ENCODE results near the gene RPTOR.

RPTOR gene

DNA sequence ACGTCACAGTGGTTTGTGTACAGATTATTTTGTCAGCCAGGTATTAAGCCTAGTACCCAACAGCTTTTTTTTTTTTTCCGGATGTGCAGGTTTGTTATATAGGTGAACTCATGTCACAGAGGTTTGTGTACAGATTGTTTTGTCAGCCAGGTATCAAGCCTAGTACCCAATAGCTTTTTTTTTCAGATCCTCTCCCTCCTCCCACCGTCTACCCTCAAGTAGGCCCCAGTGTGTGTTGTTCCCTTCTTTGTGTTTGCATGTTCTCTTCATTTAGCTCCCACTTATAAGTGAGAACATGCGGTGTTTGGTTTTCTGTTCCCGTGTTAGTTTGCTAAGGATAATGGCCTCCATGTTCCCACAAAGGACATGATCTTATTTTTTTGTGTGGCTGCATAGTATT lies 19.9 kb downstream of the RPTOR start:
- TF ChIP-seq CTCF (IDR thresholded peaks at IDR 0.05; ENCODE audit: extremely low read depth, insufficient read depth, missing control alignments) = no peak
- DNase-seq (ENCODE audit: low spot score) = no peak
- in situ Hi-C loops (cut with MboI; ENCODE audit: low pct_unique_long_range_greater_than_20kb, low sequenced_read_pairs, unreplicated experiment) = loop anchor here (25.0 kb wide), 1 partner anchor 398 kb away; no protein-coding TSS in a partner anchor

- no peak for DNase-seq (ENCODE audit: low spot score)
- in situ Hi-C loops (cut with MboI; ENCODE audit: low pct_unique_long_range_greater_than_20kb, low sequenced_read_pairs, unreplicated experiment) = loop anchor here (25.0 kb wide), 1 partner anchor 397 kb away; no protein-coding TSS in a partner anchor
- TF ChIP-seq CTCF (IDR thresholded peaks at IDR 0.05; ENCODE audit: extremely low read depth, insufficient read depth, missing control alignments) = no peak
Observed at GRCh38 chr17:80565343-80566053, 20.9 kb downstream of the RPTOR start.

GRCh38 chr17:80566054-80566400 lies 21.4 kb downstream of the RPTOR start:
- in situ Hi-C loops (cut with MboI; ENCODE audit: low pct_unique_long_range_greater_than_20kb, low sequenced_read_pairs, unreplicated experiment) = loop anchor here (25.0 kb wide), 1 partner anchor 396 kb away; no protein-coding TSS in a partner anchor
- no peak for DNase-seq (ENCODE audit: low spot score)
- no peak for TF ChIP-seq CTCF (IDR thresholded peaks at IDR 0.05; ENCODE audit: extremely low read depth, insufficient read depth, missing control alignments)

DNA sequence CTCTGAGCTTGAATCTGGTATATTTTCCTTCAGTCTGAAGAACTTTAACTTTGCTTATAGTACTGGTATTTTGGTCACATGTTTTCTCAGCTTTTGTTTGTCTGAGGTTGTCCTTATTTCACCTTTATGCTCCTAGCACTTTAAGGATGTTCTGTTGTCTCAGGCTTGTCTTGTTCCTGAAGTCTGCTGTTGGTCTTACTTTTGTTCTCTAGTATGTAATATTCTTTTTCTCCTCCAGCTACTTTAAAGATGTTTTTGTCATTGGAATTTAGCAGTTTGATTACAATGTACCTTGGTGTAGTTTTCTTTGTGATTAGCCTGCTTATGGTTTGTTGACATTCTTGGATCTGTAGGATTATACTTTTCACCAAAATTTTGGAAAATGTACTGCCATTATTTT lies 23.6 kb downstream of the RPTOR start:
- in situ Hi-C loops (cut with MboI; ENCODE audit: low pct_unique_long_range_greater_than_20kb, low sequenced_read_pairs, unreplicated experiment) = loop anchor here (25.0 kb wide), 1 partner anchor 394 kb away; no protein-coding TSS in a partner anchor
- no peak for TF ChIP-seq CTCF (IDR thresholded peaks at IDR 0.05; ENCODE audit: extremely low read depth, insufficient read depth, missing control alignments)
- no peak for DNase-seq (ENCODE audit: low spot score)

GRCh38 chr17:80569924-80570323 lies 25.3 kb downstream of the RPTOR start:
- in situ Hi-C loops (cut with MboI; ENCODE audit: low pct_unique_long_range_greater_than_20kb, low sequenced_read_pairs, unreplicated experiment) = loop anchor here (25.0 kb wide), 1 partner anchor 392 kb away; no protein-coding TSS in a partner anchor
- TF ChIP-seq CTCF (IDR thresholded peaks at IDR 0.05; ENCODE audit: extremely low read depth, insufficient read depth, missing control alignments) = no peak
- no peak for DNase-seq (ENCODE audit: low spot score)

DNA sequence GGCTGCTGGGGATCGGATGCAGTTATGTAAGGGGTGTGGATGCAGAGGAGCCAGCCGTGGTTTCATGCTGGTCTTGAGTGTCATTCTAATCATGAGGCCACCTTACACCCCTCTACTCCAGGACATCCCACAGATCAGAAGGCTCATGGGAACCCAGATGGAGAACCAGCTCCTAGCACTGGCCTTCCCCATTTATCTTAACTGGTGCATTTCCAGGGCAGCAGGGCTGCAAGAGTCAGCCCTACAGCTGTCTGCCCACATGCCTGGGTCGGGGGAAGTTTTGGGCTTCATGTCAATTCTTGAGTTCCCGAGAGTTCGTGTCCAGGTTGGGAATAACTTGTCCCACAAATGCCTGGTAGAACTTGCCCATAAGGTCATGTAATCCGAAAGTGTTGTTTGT lies 29.1 kb downstream of the RPTOR start:
- in situ Hi-C loops (cut with MboI; ENCODE audit: low pct_unique_long_range_greater_than_20kb, low sequenced_read_pairs, unreplicated experiment) = loop anchor here (25.0 kb wide), 1 partner anchor 389 kb away; no protein-coding TSS in a partner anchor
- DNase-seq (ENCODE audit: low spot score) = no peak
- no peak for TF ChIP-seq CTCF (IDR thresholded peaks at IDR 0.05; ENCODE audit: extremely low read depth, insufficient read depth, missing control alignments)

Measured in GM13977 (cell line).